ENCODE data around the gene KCNC1. TPM values are rescaled to one million over a fixed set of nuclear protein-coding genes. Genes with fewer than 3 reads are reported as not detected.

Gene KCNC1
- total and polyA plus RNA-seq, 2 of the 4 experiments (the other 2 are of a cell fraction): 0.03 TPM; not detected in 1

- BruUV-seq (replicated peaks): no TSS peak
- Histone ChIP-seq H2BK20ac (ENCODE audit: low read depth, low read length) (no peak overlapping the region), H2BK120ac (ENCODE audit: low read depth, low read length) (no peak overlapping the region), H3K18ac (ENCODE audit: low read depth, low read length) (no peak overlapping the region), H2AK5ac (ENCODE audit: low read depth, low read length) (no peak overlapping the region), H4K8ac (ENCODE audit: low read depth in 2 of 2, low read length in 2 of 2) (no peak overlapping the region), H3K14ac (replicated peaks; ENCODE audit: low read depth, low read length) (no peak overlapping the region), H3K4me2 (ENCODE audit: low read depth, low read length) (no peak overlapping the region), H2BK15ac (ENCODE audit: low read depth, low read length) (no peak overlapping the region), H2BK5ac (ENCODE audit: low read depth, low read length, poor library complexity, severe bottlenecking) (no peak overlapping the region), H4K91ac (ENCODE audit: insufficient read depth, low read depth, low read length) (no peak overlapping the region), H3K4me1 (ENCODE audit: control insufficient read depth, insufficient read depth, low read length) (no peaks in the 10 kb centered on the region), H3K27ac (ENCODE audit: insufficient read depth, low read length) (no peak overlapping the region), H3K79me1 (ENCODE audit: low read depth in 1 of 2, low read length in 2 of 2) (no peaks in the 10 kb centered on the region), H3K9ac (ENCODE audit: low read depth, low read length) (no peak overlapping the region), H2AK9ac (replicated peaks; ENCODE audit: low read depth, low read length, poor library complexity) (no peak overlapping the region), H3K4ac (ENCODE audit: low read depth, low read length) (no peak overlapping the region), H3K56ac (ENCODE audit: extremely low read depth, insufficient read depth, low read length) (no peak overlapping the region), H3K4me3 (ENCODE audit: insufficient read depth, low read depth, low read length) (no peak overlapping the region), H4K5ac (ENCODE audit: low read depth, low read length) (no peak overlapping the region), H3K9me1 (ENCODE audit: insufficient read depth, low read length) (no peaks in the 10 kb centered on the region), H4K20me1 (ENCODE audit: insufficient read depth, low read length) (no peaks in the 10 kb centered on the region), H2AFZ (replicated peaks; ENCODE audit: low read length, poor library complexity) (no peak overlapping the region), H3K9me3 (ENCODE audit: control insufficient read depth, insufficient read depth, low read length) (no peaks in the 10 kb centered on the region), H3K36me3 (ENCODE audit: control insufficient read depth, insufficient read depth, low read length) (no peaks in the 10 kb centered on the region), H3K27me3 (ENCODE audit: control insufficient read depth, insufficient read depth, low read length) (peaks cover 35% of the 10 kb centered on the region), H3K23ac (ENCODE audit: low read depth, low read length) (no peak overlapping the region)
- DNase-seq: no peak
- TF ChIP-seq NFE2L2 (IDR thresholded peaks at IDR 0.05; ENCODE audit: low read depth, low read length) (no peak), MAFK (IDR thresholded peaks at IDR 0.05; ENCODE audit: low read depth, low read length) (no peak), POLR2A (IDR thresholded peaks at IDR 0.05; ENCODE audit: low read depth, low read length) (no peak), BHLHE40 (IDR thresholded peaks at IDR 0.05; ENCODE audit: low read depth, low read length) (no peak), RFX5 (IDR thresholded peaks at IDR 0.05; ENCODE audit: low read depth, low read length) (no peak), SMC3 (IDR thresholded peaks at IDR 0.05; ENCODE audit: low read depth, low read length) (no peak), FOS (IDR thresholded peaks at IDR 0.05; ENCODE audit: low read depth, low read length) (no peak), USF2 (IDR thresholded peaks at IDR 0.05; ENCODE audit: low read depth, low read length) (no peak), CEBPB (IDR thresholded peaks at IDR 0.05; ENCODE audit: low read depth, low read length) (no peak), MAZ (IDR thresholded peaks at IDR 0.05; ENCODE audit: borderline replicate concordance, low read depth, low read length) (no peak)
- TF ChIP-seq, protein P1, sequence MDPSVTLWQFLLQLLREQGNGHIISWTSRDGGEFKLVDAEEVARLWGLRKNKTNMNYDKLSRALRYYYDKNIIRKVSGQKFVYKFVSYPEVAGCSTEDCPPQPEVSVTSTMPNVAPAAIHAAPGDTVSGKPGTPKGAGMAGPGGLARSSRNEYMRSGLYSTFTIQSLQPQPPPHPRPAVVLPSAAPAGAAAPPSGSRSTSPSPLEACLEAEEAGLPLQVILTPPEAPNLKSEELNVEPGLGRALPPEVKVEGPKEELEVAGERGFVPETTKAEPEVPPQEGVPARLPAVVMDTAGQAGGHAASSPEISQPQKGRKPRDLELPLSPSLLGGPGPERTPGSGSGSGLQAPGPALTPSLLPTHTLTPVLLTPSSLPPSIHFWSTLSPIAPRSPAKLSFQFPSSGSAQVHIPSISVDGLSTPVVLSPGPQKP (IDR thresholded peaks at IDR 0.05; ENCODE audit: borderline replicate concordance, low read depth, low read length): no peak
- no CpG with 5 or more reads among the region's 1 CpG for WGBS, 2 experiments (ENCODE audit: extremely low coverage in 2 of 2, insufficient read length in 1 of 2)
- ChIA-PET CTCF (no interaction called here), POLR2A (ENCODE audit: unreplicated experiment) (no interaction called here)
- in situ Hi-C loops (cut with MboI; ENCODE audit: low sequenced_read_pairs) (no loop called here), intact Hi-C loops (cut with micrococcal nuclease) (no loop called here), dilution Hi-C loops (cut with HindIII; ENCODE audit: low sequenced_read_pairs, unreplicated experiment) (no loop called here)
- no peak for ATAC-seq (ENCODE audit: low read depth)
Measured at GRCh38 chr11:17713851-17714250, 20.7 kb upstream of the KCNC1 start.
